Hypothalamus (tissue), 51 donors: Measurements from ENCODE around the gene PFDN5.
"Not testable (repeated sequence)": the region's sequence is repeated elsewhere in the genome, so short reads cannot be mapped to it uniquely, and the experiment has no call there.

Experiments
- DNase-seq, 51 donors: peaks; one replicate each; lab custom pipeline; 2025; lab: John Stamatoyannopoulos, UW

The PFDN5 gene

GRCh38 chr12:53325511-53326061 is 30.2 kb downstream of the PFDN5 start:
- DNase-seq: peak in 50 of 51 donors; percentile 20 to 91 (median 73)

- no peak for DNase-seq
Observed at GRCh38 chr12:53326460-53327185, 31.3 kb downstream of the PFDN5 start.

GRCh38 chr12:53327435-53328042 is 32.2 kb downstream of the PFDN5 start:
- peak in 1 of 51 donors; percentile 8 for DNase-seq

GRCh38 chr12:53328043-53328435 is 32.7 kb downstream of the PFDN5 start:
- no peak for DNase-seq

GRCh38 chr12:53330671-53331070 is 35.3 kb downstream of the PFDN5 start:
- no peak for DNase-seq

- DNase-seq: not testable (repeated sequence)
Observed at GRCh38 chr12:53332339-53332738, 37.0 kb downstream of the PFDN5 start.

- DNase-seq: no peak
Observed at GRCh38 chr12:53332744-53333143, 37.4 kb downstream of the PFDN5 start.

- no peak for DNase-seq
Observed at GRCh38 chr12:53333289-53333688, 37.9 kb downstream of the PFDN5 start.

- no peak for DNase-seq
Observed at GRCh38 chr12:53333845-53334244, 38.5 kb downstream of the PFDN5 start.

GRCh38 chr12:53334822-53335221 is 39.5 kb downstream of the PFDN5 start:
- DNase-seq: no peak

- no peak for DNase-seq
Observed at GRCh38 chr12:53336181-53336681, 40.9 kb downstream of the PFDN5 start, which contains the start of gene SP7. TSS of gene SP7 (minus strand) at chr12:53336354. CDS start at chr12:53335646, 708 bp downstream.

GRCh38 chr12:53338017-53338416 is 42.7 kb downstream of the PFDN5 start:
- DNase-seq: no peak

GRCh38 chr12:53338916-53339315 is 43.6 kb downstream of the PFDN5 start:
- no peak for DNase-seq

GRCh38 chr12:53340398-53340797 is 45.1 kb downstream of the PFDN5 start:
- no peak for DNase-seq

GRCh38 chr12:53343449-53343848 is 48.1 kb downstream of the PFDN5 start:
- no peak for DNase-seq

GRCh38 chr12:53343969-53344368 is 48.6 kb downstream of the PFDN5 start:
- DNase-seq: no peak

GRCh38 chr12:53344487-53344823 is 49.1 kb downstream of the PFDN5 start:
- no peak for DNase-seq

- DNase-seq: peak in 50 of 51 donors; percentile 21 to 90 (median 68)
Observed at GRCh38 chr12:53344824-53345485, 49.6 kb downstream of the PFDN5 start.

- DNase-seq: peak in 1 of 51 donors; percentile 29
Observed at GRCh38 chr12:53345486-53346188, 50.3 kb downstream of the PFDN5 start.

- DNase-seq: no peak
Observed at GRCh38 chr12:53346491-53346890, 51.1 kb downstream of the PFDN5 start.

- DNase-seq: no peak
Observed at GRCh38 chr12:53347905-53348304, 52.6 kb downstream of the PFDN5 start.
